DMS79 (cell line): Measurements from ENCODE around the gene FCER2.
"Not testable (repeated sequence)": the region's sequence is repeated elsewhere in the genome, so short reads cannot be mapped to it uniquely, and the experiment has no call there.

Source experiments
- DNase-seq: peaks from one replicate; lab custom pipeline; 2025; lab: John Stamatoyannopoulos, UW

Gene FCER2

GRCh38 chr19:7645656-7646425 lies 56.1 kb downstream of the FCER2 start:
- no peak for DNase-seq

- no peak for DNase-seq
Measured at GRCh38 chr19:7645163-7645562, 56.8 kb downstream of the FCER2 start.

- no peak for DNase-seq
Measured at GRCh38 chr19:7644550-7644877, 57.4 kb downstream of the FCER2 start.

- not testable (repeated sequence) for DNase-seq
Measured at GRCh38 chr19:7643629-7644549, 58.0 kb downstream of the FCER2 start.

- no peak for DNase-seq
Measured at GRCh38 chr19:7643031-7643415, 58.9 kb downstream of the FCER2 start.

GRCh38 chr19:7642295-7643030 lies 59.5 kb downstream of the FCER2 start:
- no peak for DNase-seq

- DNase-seq: no peak
Measured at GRCh38 chr19:7641290-7642276, 60.3 kb downstream of the FCER2 start.

- DNase-seq: no peak
Measured at GRCh38 chr19:7640803-7641202, 61.1 kb downstream of the FCER2 start.

GRCh38 chr19:7639863-7640348 lies 62.0 kb downstream of the FCER2 start:
- no peak for DNase-seq

- DNase-seq: no peak
Measured at GRCh38 chr19:7638802-7639465, 63.0 kb downstream of the FCER2 start.
